ENCODE data around the gene EIF2S1.

The EIF2S1 gene

GRCh38 chr14:67423424-67423823, 63.3 kb downstream of the EIF2S1 start:
- no peak for DNase-seq (ENCODE audit: extremely low read depth, insufficient read length)
- H3K36me3 ChIP-seq (ENCODE audit: control insufficient read depth, insufficient read depth, low read length): no peaks in the 10 kb centered on the region
- no peaks in the 10 kb centered on the region; the same call in none of the 2 replicates for H3K27me3 ChIP-seq (replicated peaks; ENCODE audit: control insufficient read depth, insufficient read depth, low read length)
- TF ChIP-seq, protein P1, sequence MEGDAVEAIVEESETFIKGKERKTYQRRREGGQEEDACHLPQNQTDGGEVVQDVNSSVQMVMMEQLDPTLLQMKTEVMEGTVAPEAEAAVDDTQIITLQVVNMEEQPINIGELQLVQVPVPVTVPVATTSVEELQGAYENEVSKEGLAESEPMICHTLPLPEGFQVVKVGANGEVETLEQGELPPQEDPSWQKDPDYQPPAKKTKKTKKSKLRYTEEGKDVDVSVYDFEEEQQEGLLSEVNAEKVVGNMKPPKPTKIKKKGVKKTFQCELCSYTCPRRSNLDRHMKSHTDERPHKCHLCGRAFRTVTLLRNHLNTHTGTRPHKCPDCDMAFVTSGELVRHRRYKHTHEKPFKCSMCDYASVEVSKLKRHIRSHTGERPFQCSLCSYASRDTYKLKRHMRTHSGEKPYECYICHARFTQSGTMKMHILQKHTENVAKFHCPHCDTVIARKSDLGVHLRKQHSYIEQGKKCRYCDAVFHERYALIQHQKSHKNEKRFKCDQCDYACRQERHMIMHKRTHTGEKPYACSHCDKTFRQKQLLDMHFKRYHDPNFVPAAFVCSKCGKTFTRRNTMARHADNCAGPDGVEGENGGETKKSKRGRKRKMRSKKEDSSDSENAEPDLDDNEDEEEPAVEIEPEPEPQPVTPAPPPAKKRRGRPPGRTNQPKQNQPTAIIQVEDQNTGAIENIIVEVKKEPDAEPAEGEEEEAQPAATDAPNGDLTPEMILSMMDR (IDR thresholded peaks at IDR 0.05; ENCODE audit: insufficient read depth, low read length, poor library complexity, severe bottlenecking): no peak
- H3K4me3 ChIP-seq (replicated peaks; ENCODE audit: low read depth, low read length): no peak overlapping the region

GRCh38 chr14:67424539-67424938, 64.4 kb downstream of the EIF2S1 start:
- no peak for DNase-seq (ENCODE audit: extremely low read depth, insufficient read length)
- TF ChIP-seq, protein P1 (IDR thresholded peaks at IDR 0.05; ENCODE audit: insufficient read depth, low read length, poor library complexity, severe bottlenecking): no peak
- no peaks in the 10 kb centered on the region for H3K36me3 ChIP-seq (ENCODE audit: control insufficient read depth, insufficient read depth, low read length)
- no peaks in the 10 kb centered on the region; the same call in none of the 2 replicates for H3K27me3 ChIP-seq (replicated peaks; ENCODE audit: control insufficient read depth, insufficient read depth, low read length)
- no peak overlapping the region for H3K4me3 ChIP-seq (replicated peaks; ENCODE audit: low read depth, low read length)

GRCh38 chr14:67425608-67426007, 65.5 kb downstream of the EIF2S1 start:
- Histone ChIP-seq H3K4me3 (replicated peaks; ENCODE audit: low read depth, low read length) (no peak overlapping the region), H3K27me3 (replicated peaks; ENCODE audit: control insufficient read depth, insufficient read depth, low read length) (no peaks in the 10 kb centered on the region; the same call in none of the 2 replicates), H3K36me3 (ENCODE audit: control insufficient read depth, insufficient read depth, low read length) (no peaks in the 10 kb centered on the region)
- TF ChIP-seq, protein P1 (IDR thresholded peaks at IDR 0.05; ENCODE audit: insufficient read depth, low read length, poor library complexity, severe bottlenecking): no peak
- DNase-seq (ENCODE audit: extremely low read depth, insufficient read length): no peak

GRCh38 chr14:67426161-67426560, 66.0 kb downstream of the EIF2S1 start:
- H3K4me3 ChIP-seq (replicated peaks; ENCODE audit: low read depth, low read length): no peak overlapping the region
- no peak for DNase-seq (ENCODE audit: extremely low read depth, insufficient read length)
- H3K27me3 ChIP-seq (replicated peaks; ENCODE audit: control insufficient read depth, insufficient read depth, low read length): no peaks in the 10 kb centered on the region; the same call in none of the 2 replicates
- H3K36me3 ChIP-seq (ENCODE audit: control insufficient read depth, insufficient read depth, low read length): no peaks in the 10 kb centered on the region
- TF ChIP-seq, protein P1 (IDR thresholded peaks at IDR 0.05; ENCODE audit: insufficient read depth, low read length, poor library complexity, severe bottlenecking): no peak

GRCh38 chr14:67426983-67427606, 67.0 kb downstream of the EIF2S1 start:
- H3K27me3 ChIP-seq (replicated peaks; ENCODE audit: control insufficient read depth, insufficient read depth, low read length): no peaks in the 10 kb centered on the region; the same call in 1 of the 2 replicates
- TF ChIP-seq, protein P1 (IDR thresholded peaks at IDR 0.05; ENCODE audit: insufficient read depth, low read length, poor library complexity, severe bottlenecking): peak; percentile 78
- H3K36me3 ChIP-seq (ENCODE audit: control insufficient read depth, insufficient read depth, low read length): no peaks in the 10 kb centered on the region
- H3K4me3 ChIP-seq (replicated peaks; ENCODE audit: low read depth, low read length): no peak overlapping the region
- peak; percentile 39 for DNase-seq (ENCODE audit: extremely low read depth, insufficient read length)
